ENCODE data around the gene TLCD1. TPM values are rescaled to one million over a fixed set of nuclear protein-coding genes. Genes with fewer than 3 reads are reported as not detected.
A peak's percentile ranks its signal among the peaks of the same experiment; 100 is the strongest.

The TLCD1 gene
- total and polyA plus RNA-seq, 7 experiments from 2014 or later: 0.69 to 3.0 (median 0.79) TPM; not detected in 4

DNA sequence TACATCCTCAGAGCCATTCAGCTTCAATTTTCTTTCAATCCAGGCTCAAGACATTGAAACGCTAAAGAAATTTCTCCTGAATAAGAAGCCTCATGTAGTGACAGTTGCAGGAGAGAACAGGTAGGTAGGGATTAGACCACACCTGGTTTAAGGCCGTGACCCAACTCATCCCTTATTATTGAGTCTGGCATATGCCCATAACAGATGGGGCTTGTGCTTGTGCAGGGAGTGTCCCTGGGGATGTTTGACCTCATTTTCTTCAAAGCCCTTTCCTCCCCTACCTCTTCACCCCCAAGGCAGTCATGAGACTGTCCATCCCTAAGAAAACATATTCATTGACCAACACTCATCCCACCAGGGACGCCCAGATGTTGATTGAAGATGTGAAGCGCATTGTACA lies 39.7 kb downstream of the TLCD1 start:
- intact Hi-C loops (cut with micrococcal nuclease): no loop called here
- CTCF ChIA-PET: interaction anchor here (0.6 kb wide), 1 partner anchor 45 kb away, joined by 7 read pairs; no protein-coding TSS in a partner anchor
- ATAC-seq (no peak), DNase-seq (no peak)
- no peaks in the 10 kb centered on the region for H3K27me3 ChIP-seq (ENCODE audit: control insufficient read depth in 2 of 2, insufficient read depth in 2 of 2, low read length in 2 of 2)
- H3K4me3 Mint-ChIP-seq: no peak overlapping the region
- no peaks in the 10 kb centered on the region for H3K4me1 ChIP-seq (ENCODE audit: control insufficient read depth in 2 of 2, insufficient read depth in 2 of 2, low read length in 2 of 2)
- H3K36me3 ChIP-seq (ENCODE audit: control insufficient read depth in 2 of 3, insufficient read depth in 3 of 3, low read length in 3 of 3): peaks cover 54 to 98% (median 58%) of the 10 kb centered on the region in 3 experiments
- H3K27ac ChIP-seq (ENCODE audit: low read depth, low read length): no peak overlapping the region
- no peak overlapping the region for H3K27ac Mint-ChIP-seq
- POLR2A ChIA-PET: no interaction called here
- H3K9me3 ChIP-seq (ENCODE audit: control insufficient read depth in 2 of 3, low read length in 3 of 3): no peaks in the 10 kb centered on the region
- H3K4me1 Mint-ChIP-seq: no peaks in the 10 kb centered on the region
- no peaks in the 10 kb centered on the region for H3K27me3 Mint-ChIP-seq
- H3K4me3 ChIP-seq (ENCODE audit: low read length): no peak overlapping the region
- no peaks in the 10 kb centered on the region for H3K9me3 Mint-ChIP-seq
- peaks cover 26 to 78% (median 45%) of the 10 kb centered on the region in 5 donors for H3K36me3 Mint-ChIP-seq

DNA sequence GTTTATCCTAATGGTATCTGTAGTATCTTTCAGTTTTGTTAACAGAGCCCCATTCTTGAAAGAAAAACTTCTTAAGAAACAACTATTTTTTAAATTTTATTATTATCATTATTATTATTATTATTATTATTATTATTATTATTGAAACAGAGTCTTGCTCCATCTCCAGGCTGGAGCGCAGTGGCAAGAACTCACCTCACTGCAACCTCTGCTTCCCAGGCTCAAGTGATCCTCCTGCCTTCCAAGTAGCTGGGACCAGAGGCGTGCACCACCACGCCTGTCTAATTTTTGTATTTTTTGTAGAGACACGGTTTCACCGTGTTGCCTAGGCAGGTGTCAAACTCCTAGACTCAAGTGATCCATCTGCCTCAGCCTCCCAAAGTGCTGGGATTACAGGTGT lies 40.7 kb downstream of the TLCD1 start:
- intact Hi-C loops (cut with micrococcal nuclease): no loop called here
- H3K4me3 Mint-ChIP-seq: no peak overlapping the region
- no peak for DNase-seq
- no peak for ATAC-seq
- Histone ChIP-seq H3K4me3 (ENCODE audit: low read length) (no peak overlapping the region), H3K9me3 (ENCODE audit: control insufficient read depth in 2 of 3, low read length in 3 of 3) (no peaks in the 10 kb centered on the region), H3K4me1 (ENCODE audit: control insufficient read depth in 2 of 2, insufficient read depth in 2 of 2, low read length in 2 of 2) (no peaks in the 10 kb centered on the region), H3K27ac (ENCODE audit: low read depth, low read length) (no peak overlapping the region), H3K27me3 (ENCODE audit: control insufficient read depth in 2 of 2, insufficient read depth in 2 of 2, low read length in 2 of 2) (no peaks in the 10 kb centered on the region), H3K36me3 (ENCODE audit: control insufficient read depth in 2 of 3, insufficient read depth in 3 of 3, low read length in 3 of 3) (peaks cover 59 to 98% (median 60%) of the 10 kb centered on the region in 3 experiments)
- ChIA-PET CTCF (no interaction called here), POLR2A (no interaction called here)
- no peaks in the 10 kb centered on the region for H3K27me3 Mint-ChIP-seq
- H3K4me1 Mint-ChIP-seq: no peaks in the 10 kb centered on the region
- H3K36me3 Mint-ChIP-seq: peaks cover 26 to 79% (median 43%) of the 10 kb centered on the region in 5 donors
- H3K27ac Mint-ChIP-seq: no peak overlapping the region
- H3K9me3 Mint-ChIP-seq: no peaks in the 10 kb centered on the region

DNA sequence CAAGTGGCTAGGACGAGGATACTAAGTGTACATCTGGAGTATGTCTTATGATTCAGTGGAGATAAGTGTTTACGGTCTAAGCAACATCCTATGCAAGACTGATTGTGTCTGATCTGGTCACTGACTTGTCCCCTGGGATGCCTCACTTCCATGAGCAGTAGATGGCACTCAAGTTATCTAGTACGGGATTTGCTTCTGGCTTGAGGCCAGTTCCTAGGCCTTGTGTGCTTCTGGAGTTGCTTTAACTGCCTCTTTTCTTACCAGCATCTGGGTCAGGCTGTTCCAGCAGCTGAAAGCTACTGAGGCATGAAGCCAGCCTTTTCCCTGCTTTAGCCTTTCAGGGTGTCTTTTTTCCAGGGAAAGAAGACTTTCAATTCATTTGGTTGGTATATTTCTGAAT lies 41.1 kb downstream of the TLCD1 start:
- DNase-seq: no peak
- ChIA-PET CTCF (no interaction called here), POLR2A (no interaction called here)
- H3K4me1 ChIP-seq (ENCODE audit: control insufficient read depth in 2 of 2, insufficient read depth in 2 of 2, low read length in 2 of 2): no peaks in the 10 kb centered on the region
- intact Hi-C loops (cut with micrococcal nuclease): no loop called here
- H3K27me3 ChIP-seq (ENCODE audit: control insufficient read depth in 2 of 2, insufficient read depth in 2 of 2, low read length in 2 of 2): no peaks in the 10 kb centered on the region
- ATAC-seq: no peak
- H3K9me3 ChIP-seq (ENCODE audit: control insufficient read depth in 2 of 3, low read length in 3 of 3): no peaks in the 10 kb centered on the region
- H3K4me3 Mint-ChIP-seq: no peak overlapping the region
- H3K27ac Mint-ChIP-seq: peak overlapping the region in 1 of 9 donors; percentile 77
- H3K36me3 ChIP-seq (ENCODE audit: control insufficient read depth in 2 of 3, insufficient read depth in 3 of 3, low read length in 3 of 3): peaks cover 55 to 95% (median 58%) of the 10 kb centered on the region in 3 experiments
- H3K36me3 Mint-ChIP-seq: peaks cover 26 to 75% (median 41%) of the 10 kb centered on the region in 5 donors
- H3K9me3 Mint-ChIP-seq: no peaks in the 10 kb centered on the region
- no peaks in the 10 kb centered on the region for H3K4me1 Mint-ChIP-seq
- H3K27ac ChIP-seq (ENCODE audit: low read depth, low read length): no peak overlapping the region
- H3K27me3 Mint-ChIP-seq: no peaks in the 10 kb centered on the region
- H3K4me3 ChIP-seq (ENCODE audit: low read length): no peak overlapping the region

DNA sequence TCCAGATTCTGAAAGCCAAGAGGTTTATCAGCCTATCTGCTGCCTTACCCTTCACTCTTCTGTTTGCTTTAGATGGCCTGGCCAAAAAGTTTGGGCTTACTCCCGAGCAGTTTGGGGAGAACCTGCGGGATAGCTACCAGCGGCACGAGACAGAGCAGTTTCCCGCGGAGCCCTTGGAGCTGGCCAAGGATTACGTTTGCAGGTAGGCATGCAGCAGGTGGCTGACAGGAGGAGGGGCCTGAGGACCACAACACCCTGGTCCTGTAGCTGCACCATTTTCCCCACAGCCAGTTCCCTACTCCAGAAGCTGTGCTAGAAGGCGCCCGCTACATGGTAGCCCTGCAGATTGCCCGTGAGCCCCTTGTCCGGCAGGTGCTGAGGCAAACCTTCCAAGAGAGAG lies 43.4 kb downstream of the TLCD1 start:
- ChIA-PET POLR2A (no interaction called here), CTCF (no interaction called here)

DNA sequence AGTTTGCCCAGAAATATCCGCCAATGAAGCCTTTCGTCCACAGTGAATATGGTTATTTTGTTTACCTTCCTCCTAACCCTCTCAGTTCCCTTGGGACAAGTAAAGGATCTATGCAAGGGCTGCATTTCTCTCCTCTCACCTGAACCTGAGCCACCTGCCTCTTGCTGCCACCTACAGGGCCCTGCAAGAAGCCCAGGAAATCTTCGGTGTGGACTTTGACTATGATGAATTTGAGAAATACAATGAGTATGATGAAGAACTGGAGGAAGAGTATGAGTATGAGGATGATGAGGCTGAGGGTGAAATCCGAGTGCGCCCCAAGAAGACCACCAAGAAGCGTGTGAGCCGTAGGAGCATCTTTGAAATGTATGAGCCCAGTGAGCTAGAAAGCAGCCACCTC lies 50.1 kb downstream of the TLCD1 start:
- peaks cover 0 to 5% (median 0%) of the 10 kb centered on the region in 7 donors for H3K4me1 Mint-ChIP-seq
- DNase-seq (no peak), ATAC-seq (peak; percentile 44)
- no peaks in the 10 kb centered on the region for H3K27me3 Mint-ChIP-seq
- H3K9me3 Mint-ChIP-seq: no peaks in the 10 kb centered on the region
- Histone ChIP-seq H3K27ac (ENCODE audit: low read depth, low read length) (no peak overlapping the region), H3K36me3 (ENCODE audit: control insufficient read depth in 2 of 3, insufficient read depth in 3 of 3, low read length in 3 of 3) (peaks cover 50 to 93% (median 63%) of the 10 kb centered on the region in 3 experiments), H3K4me3 (ENCODE audit: low read length) (no peak overlapping the region), H3K27me3 (ENCODE audit: control insufficient read depth in 2 of 2, insufficient read depth in 2 of 2, low read length in 2 of 2) (no peaks in the 10 kb centered on the region), H3K4me1 (ENCODE audit: control insufficient read depth in 2 of 2, insufficient read depth in 2 of 2, low read length in 2 of 2) (no peaks in the 10 kb centered on the region), H3K9me3 (ENCODE audit: control insufficient read depth in 2 of 3, low read length in 3 of 3) (no peaks in the 10 kb centered on the region)
- intact Hi-C loops (cut with micrococcal nuclease): loop anchor here (1.0 kb wide), 1 partner anchor 29 kb away; no protein-coding TSS in a partner anchor
- H3K27ac Mint-ChIP-seq: peak overlapping the region in 2 of 9 donors; percentile 31 to 39
- peaks cover 20 to 66% (median 30%) of the 10 kb centered on the region in 5 donors for H3K36me3 Mint-ChIP-seq
- CTCF ChIA-PET: interaction anchor here (0.8 to 1.4 kb wide), 3 partner anchors 32 to 181 kb away, joined by 3 to 4 read pairs (median 3); no protein-coding TSS in a partner anchor
- POLR2A ChIA-PET: interaction anchor here (1.0 to 1.6 kb wide), 4 partner anchors 15 to 31 kb away, joined by 3 to 8 read pairs (median 6); partner anchors contain the start of genes BLTP2, SDF2 and SUPT6H
- no peak overlapping the region for H3K4me3 Mint-ChIP-seq

More for the DNA sequence above, 43.4 kb downstream of the TLCD1 start:
- H3K27me3 ChIP-seq (ENCODE audit: control insufficient read depth in 2 of 2, insufficient read depth in 2 of 2, low read length in 2 of 2): no peaks in the 10 kb centered on the region
- peaks cover 21 to 68% (median 26%) of the 10 kb centered on the region in 5 donors for H3K36me3 Mint-ChIP-seq
- no peaks in the 10 kb centered on the region for H3K9me3 Mint-ChIP-seq
- intact Hi-C loops (cut with micrococcal nuclease): no loop called here
- no peaks in the 10 kb centered on the region for H3K4me1 ChIP-seq (ENCODE audit: control insufficient read depth in 2 of 2, insufficient read depth in 2 of 2, low read length in 2 of 2)
- ATAC-seq (no peak), DNase-seq (no peak)
- no peaks in the 10 kb centered on the region for H3K27me3 Mint-ChIP-seq
- no peak overlapping the region for H3K27ac ChIP-seq (ENCODE audit: low read depth, low read length)
- no peaks in the 10 kb centered on the region for H3K4me1 Mint-ChIP-seq
- no peak overlapping the region for H3K4me3 Mint-ChIP-seq
- no peaks in the 10 kb centered on the region for H3K9me3 ChIP-seq (ENCODE audit: control insufficient read depth in 2 of 3, low read length in 3 of 3)
- H3K4me3 ChIP-seq (ENCODE audit: low read length): no peak overlapping the region
- H3K27ac Mint-ChIP-seq: peak overlapping the region in 2 of 9 donors; percentile 17 to 41
- peaks cover 48 to 91% (median 53%) of the 10 kb centered on the region in 3 experiments for H3K36me3 ChIP-seq (ENCODE audit: control insufficient read depth in 2 of 3, insufficient read depth in 3 of 3, low read length in 3 of 3)

DNA sequence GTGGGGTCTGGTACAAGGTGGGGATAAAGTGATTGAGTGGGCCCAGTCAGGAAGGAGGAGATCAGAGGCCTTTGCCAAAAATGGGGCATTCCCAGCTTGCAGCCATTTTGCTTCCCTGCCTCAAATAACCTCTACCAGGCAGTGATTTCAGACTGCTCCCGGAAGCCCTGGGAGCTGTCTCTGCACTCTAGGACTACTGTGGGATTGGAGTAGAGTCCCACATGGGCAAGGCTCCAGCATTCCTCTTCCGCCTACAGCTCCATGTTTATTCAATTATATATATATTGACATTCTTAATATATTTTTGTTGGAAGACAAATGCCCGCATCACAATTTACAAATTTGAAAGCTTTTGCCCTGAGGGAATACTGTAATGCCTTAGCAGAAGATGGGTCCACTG lies 50.5 kb downstream of the TLCD1 start:
- H3K9me3 ChIP-seq (ENCODE audit: control insufficient read depth in 2 of 3, low read length in 3 of 3): no peaks in the 10 kb centered on the region
- Mint-ChIP-seq H3K4me3 (no peak overlapping the region), H3K27me3 (no peaks in the 10 kb centered on the region), H3K27ac (no peak overlapping the region), H3K9me3 (no peaks in the 10 kb centered on the region), H3K36me3 (peaks cover 20 to 65% (median 32%) of the 10 kb centered on the region in 5 donors), H3K4me1 (peaks cover 0 to 5% (median 0%) of the 10 kb centered on the region in 7 donors)
- no peak overlapping the region for H3K27ac ChIP-seq (ENCODE audit: low read depth, low read length)
- no peaks in the 10 kb centered on the region for H3K27me3 ChIP-seq (ENCODE audit: control insufficient read depth in 2 of 2, insufficient read depth in 2 of 2, low read length in 2 of 2)
- ChIA-PET CTCF (interaction anchor here (0.8 to 1.4 kb wide), 3 partner anchors 31 to 181 kb away, joined by 3 to 4 read pairs (median 3); no protein-coding TSS in a partner anchor), POLR2A (interaction anchor here (1.0 to 1.6 kb wide), 4 partner anchors 14 to 30 kb away, joined by 3 to 8 read pairs (median 6); partner anchors contain the start of genes BLTP2, SDF2 and SUPT6H)
- ATAC-seq: no peak
- intact Hi-C loops (cut with micrococcal nuclease): no loop called here
- no peaks in the 10 kb centered on the region for H3K4me1 ChIP-seq (ENCODE audit: control insufficient read depth in 2 of 2, insufficient read depth in 2 of 2, low read length in 2 of 2)
- no peak for DNase-seq
- H3K4me3 ChIP-seq (ENCODE audit: low read length): no peak overlapping the region
- peaks cover 51 to 93% (median 62%) of the 10 kb centered on the region in 3 experiments for H3K36me3 ChIP-seq (ENCODE audit: control insufficient read depth in 2 of 3, insufficient read depth in 3 of 3, low read length in 3 of 3)
